ENCODE data around the gene AKAP1.

GRCh38 chr17:57135026-57135788 lies 50.2 kb downstream of the AKAP1 start:
- TF ChIP-seq POLR2A (IDR thresholded peaks at IDR 0.05), result no peak
- TF ChIP-seq CTCF (IDR thresholded peaks at IDR 0.05), result no peak
